OCI-LY3 (cell line): ENCODE results near the gene OSBPL9.

Experiments used
- H2AFZ ChIP-seq: fragments of 200-600, 300-600 bp; shearing (Covaris generic); 2 replicates; pipeline ENCODE4 v1.6.0; 2014; ENCODE audit warnings: antibody characterized with exemption, low read depth, low read length
- H3K27ac ChIP-seq: fragments of 200-600, 300-600 bp; sonication (generic); 2 replicates; pipeline ENCODE4 v1.5.1; 2014; ENCODE audit warnings: mild to moderate bottlenecking, low read length, moderate library complexity, mixed read lengths
- H3K27me3 ChIP-seq: fragments of 200-600, 300-600 bp; sonication (generic); 2 replicates; pipeline ENCODE4 v1.6.1; 2014; ENCODE audit warnings: low read depth, low read length, mixed read lengths
- H3K36me3 ChIP-seq: fragments of 200-600, 300-600 bp; sonication (generic); replicated peaks from 2 replicates; pipeline ENCODE3; 2014; ENCODE audit warnings: low read depth, low read length, mixed read lengths
- H3K4me1 ChIP-seq: fragments of 300-600, 200-600 bp; sonication (generic); 2 replicates; pipeline ENCODE4 v1.6.1; 2014; ENCODE audit warnings: low read length, mixed read lengths
- H3K4me2 ChIP-seq: fragments of 200-600, 300-600 bp; sonication (generic); 2 replicates; pipeline ENCODE4 v1.6.1; 2014; ENCODE audit warnings: low read length, mixed read lengths
- H3K4me3 ChIP-seq: fragments of 300-600, 200-600 bp; sonication (generic); 2 replicates; pipeline ENCODE4 v1.5.1; 2014; ENCODE audit warnings: antibody characterized with exemption, mild to moderate bottlenecking, low read length, moderate library complexity
- H3K79me2 ChIP-seq: fragments of 300-600, 200-600 bp; shearing (Covaris generic); 2 replicates; pipeline ENCODE4 v1.6.1; 2014; ENCODE audit warnings: mild to moderate bottlenecking, low read length, mixed read lengths
- H3K9ac ChIP-seq: fragments of 300-600, 200-600 bp; shearing (Covaris generic); 2 replicates; pipeline ENCODE4 v1.6.0; 2014; ENCODE audit warnings: mild to moderate bottlenecking, low read length, moderate library complexity
- H3K9me3 ChIP-seq: fragments of 200-600, 300-600 bp; shearing (Covaris generic); 2 replicates; pipeline ENCODE4 v1.6.1; 2014; ENCODE audit warnings: low read length, mixed read lengths; ENCODE audit not compliant: insufficient read depth
- H4K20me1 ChIP-seq: fragments of 200-600, 300-600 bp; sonication (generic); 2 replicates; pipeline ENCODE4 v1.6.1; 2016; ENCODE audit warnings: low read length, mixed read lengths; ENCODE audit not compliant: insufficient read depth
- EZH2phosphoT487 ChIP-seq: fragments of 200-600 bp; shearing (Covaris generic); IDR thresholded peaks from 2 replicates; pipeline ENCODE4 v1.6.1; 2018; ENCODE audit warnings: antibody characterized with exemption, mixed run types, low read depth
- TF ChIP-seq, protein P1 (sequence below): fragments of 200-600, 300-600 bp; sonication (generic); IDR thresholded peaks from 2 replicates; pipeline ENCODE4 v1.5.1; 2014; ENCODE audit warnings: antibody characterized with exemption, low read length, low read depth

OSBPL9 gene

DNA sequence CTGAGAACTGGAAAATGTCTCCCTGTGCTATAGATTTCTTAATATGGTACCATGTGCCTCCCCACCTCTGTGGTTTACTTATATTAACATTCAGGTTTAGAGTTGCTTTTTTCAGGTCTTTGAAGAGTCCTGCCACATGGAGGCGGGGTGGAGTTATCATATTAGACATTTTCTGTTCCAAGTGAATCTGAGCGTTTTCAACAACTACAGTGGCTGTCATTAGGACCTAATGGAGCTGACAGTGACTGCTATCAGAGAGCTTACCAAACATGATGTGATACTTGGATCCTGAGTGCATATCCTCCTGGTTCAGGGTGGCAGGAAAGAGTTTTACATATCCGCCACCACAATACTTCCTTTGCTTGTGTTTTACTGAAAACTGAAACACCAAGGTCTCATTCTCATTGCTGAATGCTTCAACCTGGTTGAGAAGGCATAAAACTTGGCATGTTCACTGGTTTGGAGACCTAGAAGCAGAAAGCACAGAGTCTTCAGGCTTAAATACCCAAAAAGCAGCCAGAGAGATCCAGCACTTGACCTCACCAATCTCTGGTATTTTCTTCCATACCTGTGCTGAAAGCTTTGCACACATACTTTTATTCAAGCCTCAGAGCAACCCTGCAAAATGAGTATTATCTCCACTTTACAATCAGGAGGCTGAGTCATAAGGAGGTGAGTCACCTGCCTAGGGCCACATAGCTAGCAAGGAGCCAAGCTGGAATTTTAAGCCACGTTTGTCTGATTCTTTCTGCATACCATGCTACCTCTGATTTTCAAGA lies 47.4 kb upstream of the OSBPL9 start:
- H3K9me3 ChIP-seq = no peaks in the 10 kb centered on the region
- peak overlapping the region; percentile 56 for H3K4me2 ChIP-seq
- H3K4me1 ChIP-seq = peaks cover 19% of the 10 kb centered on the region
- H3K27ac ChIP-seq = 0 out of 2 replicates have a peak overlapping the region, but pooled peaks have one; percentile 14
- H3K36me3 ChIP-seq = no peaks in the 10 kb centered on the region
- H2AFZ ChIP-seq = peak overlapping the region; percentile 44; the same call in 1 of the 2 replicates
- H3K79me2 ChIP-seq = no peaks in the 10 kb centered on the region
- H4K20me1 ChIP-seq = no peaks in the 10 kb centered on the region
- no peaks in the 10 kb centered on the region for H3K27me3 ChIP-seq
- no peak overlapping the region for H3K9ac ChIP-seq
- TF ChIP-seq, protein P1, sequence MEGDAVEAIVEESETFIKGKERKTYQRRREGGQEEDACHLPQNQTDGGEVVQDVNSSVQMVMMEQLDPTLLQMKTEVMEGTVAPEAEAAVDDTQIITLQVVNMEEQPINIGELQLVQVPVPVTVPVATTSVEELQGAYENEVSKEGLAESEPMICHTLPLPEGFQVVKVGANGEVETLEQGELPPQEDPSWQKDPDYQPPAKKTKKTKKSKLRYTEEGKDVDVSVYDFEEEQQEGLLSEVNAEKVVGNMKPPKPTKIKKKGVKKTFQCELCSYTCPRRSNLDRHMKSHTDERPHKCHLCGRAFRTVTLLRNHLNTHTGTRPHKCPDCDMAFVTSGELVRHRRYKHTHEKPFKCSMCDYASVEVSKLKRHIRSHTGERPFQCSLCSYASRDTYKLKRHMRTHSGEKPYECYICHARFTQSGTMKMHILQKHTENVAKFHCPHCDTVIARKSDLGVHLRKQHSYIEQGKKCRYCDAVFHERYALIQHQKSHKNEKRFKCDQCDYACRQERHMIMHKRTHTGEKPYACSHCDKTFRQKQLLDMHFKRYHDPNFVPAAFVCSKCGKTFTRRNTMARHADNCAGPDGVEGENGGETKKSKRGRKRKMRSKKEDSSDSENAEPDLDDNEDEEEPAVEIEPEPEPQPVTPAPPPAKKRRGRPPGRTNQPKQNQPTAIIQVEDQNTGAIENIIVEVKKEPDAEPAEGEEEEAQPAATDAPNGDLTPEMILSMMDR = peak; percentile 41
- TF ChIP-seq EZH2phosphoT487 = no peak
- H3K4me3 ChIP-seq = peak overlapping the region; percentile 14

DNA sequence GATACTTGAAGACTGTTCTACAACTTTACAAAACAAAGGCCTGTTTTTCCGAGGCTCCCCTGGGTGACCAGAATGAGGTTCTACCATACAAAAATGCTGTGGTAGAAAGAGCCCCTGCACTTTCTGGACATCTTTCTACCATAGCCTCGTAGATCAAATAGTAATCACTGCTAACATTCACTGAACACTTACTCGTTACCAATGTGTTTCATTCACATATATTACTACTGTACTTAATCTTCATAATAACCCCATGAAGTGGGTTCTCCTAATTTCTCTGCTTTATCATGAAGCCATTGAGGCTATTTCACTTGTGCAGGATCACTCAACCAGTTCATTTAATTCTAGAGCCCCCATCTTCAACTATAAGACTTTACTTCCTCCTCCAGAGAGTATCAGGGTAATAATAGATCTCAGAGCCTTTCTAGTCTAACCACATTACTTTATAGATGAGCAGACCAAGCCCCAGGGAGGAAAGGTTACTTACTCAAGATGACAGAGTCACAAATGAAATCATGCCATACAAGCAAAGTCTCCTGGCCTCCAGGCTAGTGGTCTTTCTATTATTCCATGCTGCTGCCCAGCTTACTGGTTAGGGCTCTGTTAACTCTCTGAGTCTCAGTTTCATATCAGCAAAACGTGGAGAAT lies 46.7 kb upstream of the OSBPL9 start:
- Histone ChIP-seq H3K27ac (no peak overlapping the region), H3K27me3 (no peaks in the 10 kb centered on the region), H2AFZ (no peak overlapping the region), H3K4me1 (peaks cover 18% of the 10 kb centered on the region), H3K79me2 (no peaks in the 10 kb centered on the region), H3K36me3 (no peaks in the 10 kb centered on the region), H3K9ac (no peak overlapping the region), H3K4me3 (no peak overlapping the region), H3K4me2 (peak overlapping the region; percentile 56), H4K20me1 (no peaks in the 10 kb centered on the region), H3K9me3 (no peaks in the 10 kb centered on the region)
- TF ChIP-seq, protein P1 = no peak
- TF ChIP-seq EZH2phosphoT487 = no peak

DNA sequence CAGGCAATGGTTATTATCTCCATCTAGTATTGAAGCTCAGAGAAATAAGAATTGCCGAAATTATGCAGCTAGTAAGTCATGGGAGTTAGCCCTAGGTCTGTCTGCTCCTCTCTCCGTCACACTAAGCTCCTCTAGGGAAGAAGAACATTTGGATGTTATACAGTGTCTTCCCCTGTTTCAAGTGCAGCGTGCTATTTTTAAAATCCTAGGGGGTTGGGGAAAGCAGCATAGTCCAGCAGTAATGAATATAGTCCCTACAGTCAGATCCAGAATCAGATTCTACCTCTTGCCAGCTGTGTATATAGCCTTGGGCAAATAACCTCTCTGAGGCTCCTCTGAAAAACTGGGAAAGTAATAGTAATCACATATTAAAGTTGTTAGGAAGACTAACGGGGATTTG lies 44.5 kb upstream of the OSBPL9 start:
- H2AFZ ChIP-seq = no peak overlapping the region
- no peaks in the 10 kb centered on the region for H3K27me3 ChIP-seq
- H3K4me3 ChIP-seq = no peak overlapping the region
- no peak overlapping the region for H3K27ac ChIP-seq
- H4K20me1 ChIP-seq = no peaks in the 10 kb centered on the region
- peaks cover 25% of the 10 kb centered on the region for H3K4me1 ChIP-seq
- no peak overlapping the region for H3K4me2 ChIP-seq
- H3K9ac ChIP-seq = no peak overlapping the region
- no peaks in the 10 kb centered on the region for H3K36me3 ChIP-seq
- no peaks in the 10 kb centered on the region for H3K9me3 ChIP-seq
- no peaks in the 10 kb centered on the region for H3K79me2 ChIP-seq
- TF ChIP-seq EZH2phosphoT487 = no peak

DNA sequence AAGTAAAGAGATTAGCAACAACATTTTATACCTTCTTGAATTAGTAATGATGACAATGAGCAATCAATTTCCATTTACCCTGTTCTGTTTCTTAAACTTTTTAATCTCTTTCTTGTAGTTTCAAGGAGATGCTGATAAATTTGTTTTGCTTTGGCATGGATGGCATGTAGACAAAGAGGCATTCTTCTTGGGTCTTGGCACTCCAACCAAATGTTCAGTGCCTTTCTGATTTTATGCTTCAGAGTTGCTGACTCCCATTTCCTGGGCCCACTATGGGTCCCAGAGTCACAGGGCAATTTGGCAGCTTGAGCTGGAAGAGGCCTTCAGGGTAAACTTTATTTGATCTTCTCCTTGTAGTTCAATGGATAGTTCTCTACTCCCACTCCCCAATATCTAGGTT lies 42.1 kb upstream of the OSBPL9 start:
- Histone ChIP-seq H3K4me3 (no peak overlapping the region), H3K79me2 (no peaks in the 10 kb centered on the region), H2AFZ (no peak overlapping the region), H4K20me1 (no peaks in the 10 kb centered on the region), H3K9ac (no peak overlapping the region), H3K4me1 (peaks cover 30% of the 10 kb centered on the region), H3K9me3 (no peaks in the 10 kb centered on the region), H3K27ac (no peak overlapping the region), H3K27me3 (no peaks in the 10 kb centered on the region), H3K36me3 (no peaks in the 10 kb centered on the region), H3K4me2 (no peak overlapping the region)
- TF ChIP-seq, protein P1 = no peak
- TF ChIP-seq EZH2phosphoT487 = no peak
